GM12874 (cell line): ENCODE measurements around the gene GABBR2.

ENCODE experiments used
- TF ChIP-seq, protein P1 (sequence below): IDR thresholded peaks from 2 replicates; pipeline ENCODE4 v1.5.1; 2011; ENCODE audit warnings: low read depth, mild to moderate bottlenecking, control low read depth, low read length, moderate library complexity; ENCODE audit not compliant: insufficient read depth

The GABBR2 gene

GRCh38 chr9:98372077-98372836, 336.5 kb downstream of the GABBR2 start:
- TF ChIP-seq, protein P1, sequence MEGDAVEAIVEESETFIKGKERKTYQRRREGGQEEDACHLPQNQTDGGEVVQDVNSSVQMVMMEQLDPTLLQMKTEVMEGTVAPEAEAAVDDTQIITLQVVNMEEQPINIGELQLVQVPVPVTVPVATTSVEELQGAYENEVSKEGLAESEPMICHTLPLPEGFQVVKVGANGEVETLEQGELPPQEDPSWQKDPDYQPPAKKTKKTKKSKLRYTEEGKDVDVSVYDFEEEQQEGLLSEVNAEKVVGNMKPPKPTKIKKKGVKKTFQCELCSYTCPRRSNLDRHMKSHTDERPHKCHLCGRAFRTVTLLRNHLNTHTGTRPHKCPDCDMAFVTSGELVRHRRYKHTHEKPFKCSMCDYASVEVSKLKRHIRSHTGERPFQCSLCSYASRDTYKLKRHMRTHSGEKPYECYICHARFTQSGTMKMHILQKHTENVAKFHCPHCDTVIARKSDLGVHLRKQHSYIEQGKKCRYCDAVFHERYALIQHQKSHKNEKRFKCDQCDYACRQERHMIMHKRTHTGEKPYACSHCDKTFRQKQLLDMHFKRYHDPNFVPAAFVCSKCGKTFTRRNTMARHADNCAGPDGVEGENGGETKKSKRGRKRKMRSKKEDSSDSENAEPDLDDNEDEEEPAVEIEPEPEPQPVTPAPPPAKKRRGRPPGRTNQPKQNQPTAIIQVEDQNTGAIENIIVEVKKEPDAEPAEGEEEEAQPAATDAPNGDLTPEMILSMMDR, result no peak

DNA sequence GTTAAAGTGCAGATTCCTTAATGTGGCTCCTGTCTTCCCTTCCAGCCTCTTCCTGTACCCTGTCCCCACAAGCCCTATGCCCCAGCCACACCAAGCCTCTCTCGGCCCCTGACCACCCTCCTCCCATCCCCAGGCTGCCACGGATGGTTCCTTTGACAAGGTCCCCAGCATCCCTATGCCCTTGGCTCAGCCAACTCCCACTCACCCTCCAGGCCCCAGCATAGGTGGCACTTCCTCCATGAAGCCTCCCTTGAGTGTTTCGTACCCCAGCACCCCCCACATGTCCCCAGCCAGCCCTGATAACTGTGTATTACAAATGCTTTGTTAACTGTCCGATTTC, 337.8 kb downstream of the GABBR2 start:
- TF ChIP-seq, protein P1, result no peak

DNA sequence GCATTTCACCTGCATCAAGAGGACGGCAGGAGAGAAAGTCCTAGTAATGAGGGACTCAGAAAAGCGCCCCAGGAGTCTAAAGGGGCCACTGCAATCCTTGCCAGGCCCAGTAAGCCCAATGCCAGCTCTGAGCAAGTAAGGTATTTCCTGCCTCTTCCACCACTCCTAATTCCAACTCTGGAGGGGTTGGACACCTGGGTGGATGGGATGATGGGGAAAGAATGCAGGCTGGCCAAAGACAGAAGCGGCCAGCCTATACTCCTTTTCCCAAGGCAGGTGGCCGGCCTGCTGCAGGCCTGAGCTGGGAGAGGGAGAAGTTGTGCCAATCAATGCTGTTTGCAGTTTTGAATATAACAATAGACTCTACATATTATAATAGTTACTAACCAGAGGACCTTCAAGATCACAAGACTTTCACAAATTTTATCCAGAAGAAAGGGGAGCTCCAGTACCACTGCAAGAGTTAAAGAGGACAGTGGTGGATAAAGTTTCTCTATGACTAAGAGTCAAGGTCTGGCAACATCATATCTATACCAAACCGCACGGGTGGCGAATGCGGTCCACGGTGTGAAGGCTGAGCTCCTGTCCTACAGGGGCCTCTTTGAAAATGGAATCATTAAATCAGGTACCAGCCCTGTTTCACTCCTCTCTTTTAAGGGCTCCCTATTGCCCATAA, 338.3 kb downstream of the GABBR2 start:
- TF ChIP-seq, protein P1, result no peak

DNA sequence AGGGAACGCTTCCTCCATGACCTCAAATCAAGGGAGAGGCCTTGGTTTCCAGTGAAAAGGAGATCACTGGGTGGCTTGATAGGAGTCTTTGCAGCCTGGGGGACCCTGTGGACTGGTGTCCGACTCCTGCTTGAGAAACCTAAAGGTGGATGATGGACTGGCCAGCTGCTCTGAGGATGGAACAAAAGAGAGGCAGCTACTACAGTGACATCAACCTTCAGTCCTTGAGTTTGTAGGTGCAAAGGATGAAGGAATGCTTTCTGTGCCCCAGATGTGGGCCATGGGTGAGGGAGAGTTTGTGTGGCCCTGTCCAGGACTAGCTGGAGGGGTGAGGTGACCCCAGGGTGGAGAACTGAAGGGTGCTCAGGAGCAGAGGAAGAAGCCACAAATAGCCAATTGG, 338.8 kb downstream of the GABBR2 start:
- TF ChIP-seq, protein P1, result no peak

GRCh38 chr9:98369471-98369870, 339.3 kb downstream of the GABBR2 start:
- TF ChIP-seq, protein P1, result no peak

GRCh38 chr9:98369066-98369425, 339.7 kb downstream of the GABBR2 start:
- TF ChIP-seq, protein P1, result no peak

- TF ChIP-seq, protein P1, result no peak
These were observed 340.2 kb downstream of the GABBR2 start for GRCh38 chr9:98368366-98369065.
